GM12874 (cell line): ENCODE measurements around the gene MAPK14.

Experiments used
- CTCF ChIP-seq: IDR thresholded peaks from 2 replicates; pipeline ENCODE4 v1.5.1; 2011; ENCODE audit warnings: low read depth, mild to moderate bottlenecking, control low read depth, low read length, moderate library complexity; ENCODE audit not compliant: insufficient read depth

Gene MAPK14

GRCh38 chr6:36120979-36121786, 93.6 kb downstream of the MAPK14 start:
- TF ChIP-seq CTCF, result no peak

- no peak for TF ChIP-seq CTCF
Observed at GRCh38 chr6:36121787-36122494, 94.3 kb downstream of the MAPK14 start.

- TF ChIP-seq CTCF, result no peak
Observed at GRCh38 chr6:36122495-36123269, 95.1 kb downstream of the MAPK14 start.

GRCh38 chr6:36123270-36124139, 95.9 kb downstream of the MAPK14 start:
- TF ChIP-seq CTCF, result peak; percentile 90

GRCh38 chr6:36124881-36125280, 97.3 kb downstream of the MAPK14 start:
- TF ChIP-seq CTCF, result no peak

- no peak for TF ChIP-seq CTCF
Observed at GRCh38 chr6:36125575-36125974, 98.0 kb downstream of the MAPK14 start.

- TF ChIP-seq CTCF, result no peak
Observed at GRCh38 chr6:36126121-36126520, 98.5 kb downstream of the MAPK14 start.
